ENCODE measurements around the gene IGFL4.

DNA sequence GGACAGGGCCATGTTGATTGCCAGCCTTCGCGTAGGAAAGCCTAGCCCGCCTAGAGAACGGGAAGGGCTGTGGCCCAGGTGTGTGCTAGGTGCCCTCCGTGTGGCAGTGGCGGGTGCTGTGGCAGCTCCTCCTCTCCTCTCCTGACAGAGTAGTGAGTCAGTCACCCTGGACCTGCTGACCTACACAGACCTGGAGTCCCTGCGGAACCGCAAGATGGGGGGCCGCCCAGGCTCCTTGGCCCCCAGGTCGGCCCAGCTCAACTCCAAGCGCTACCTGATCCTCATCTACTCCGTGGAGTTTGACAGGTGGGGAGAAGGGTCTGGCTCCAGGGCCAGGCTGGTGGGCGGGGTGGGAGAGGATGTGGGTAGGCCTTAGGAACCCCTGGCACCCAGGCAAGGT lies 34.4 kb downstream of the IGFL4 start:
- TF ChIP-seq POLR2AphosphoS5 (IDR thresholded peaks at IDR 0.05; ENCODE audit: borderline replicate concordance, low read depth, low read length) = no peak
- no peak for TF ChIP-seq EZH2 (IDR thresholded peaks at IDR 0.05)
- TF ChIP-seq FOXP2 (optimal IDR thresholded peaks at IDR 0.05; ENCODE audit: control extremely low read depth, extremely low read length, insufficient read depth) = no peak
